GM23338 (cell line): ENCODE measurements around the gene COL6A3.

Experiments
- CREB1 ChIP-seq: fragments of 250-450 bp; sonication (Bioruptor Pico); IDR thresholded peaks from 2 replicates; pipeline ENCODE4 v1.5.0; 2020; ENCODE audit warnings: low read depth, mild to moderate bottlenecking, moderate library complexity
- CTCF ChIP-seq, 2 experiments: fragments of 200-600 bp in 1 of 2; sonication (generic) in 1 of 2; conservative IDR thresholded peaks; 2 replicates each; pipeline versions ENCODE4 v1.5.1 to v1.6.1; 2016 to 2017; ENCODE audit warnings: antibody characterized with exemption in 2 of 2, low read depth in 2 of 2, mild to moderate bottlenecking in 2 of 2, moderate library complexity in 1 of 2
- ETS1 ChIP-seq: IDR thresholded peaks from 2 replicates; pipeline ENCODE4 v1.6.1; 2016; ENCODE audit warnings: antibody characterized with exemption
- EZH2 ChIP-seq: fragments of 200-600 bp; sonication (generic); IDR thresholded peaks from one replicate; pipeline ENCODE4 v1.8.0; 2017; ENCODE audit warnings: antibody characterized with exemption, mild to moderate bottlenecking, low read depth; ENCODE audit not compliant: unreplicated experiment
- EZH2phosphoT487 ChIP-seq: fragments of 200-600 bp; sonication (generic); IDR thresholded peaks from one replicate; pipeline ENCODE4 v1.8.1; 2018; ENCODE audit warnings: antibody characterized with exemption; ENCODE audit not compliant: unreplicated experiment
- JUNB ChIP-seq: IDR thresholded peaks from one replicate; pipeline ENCODE4 v1.6.1; 2016; ENCODE audit warnings: antibody characterized with exemption; ENCODE audit not compliant: unreplicated experiment
- NANOG ChIP-seq: IDR thresholded peaks from 2 replicates; pipeline ENCODE4 v1.6.1; 2016; ENCODE audit warnings: antibody characterized with exemption, borderline replicate concordance
- POLR2AphosphoS5 ChIP-seq: IDR thresholded peaks from 2 replicates; pipeline ENCODE4 v1.6.1; 2016; ENCODE audit warnings: antibody characterized with exemption, low read depth
- REST ChIP-seq: IDR thresholded peaks from one replicate; pipeline ENCODE4 v1.6.1; 2018; ENCODE audit warnings: antibody characterized with exemption; ENCODE audit not compliant: unreplicated experiment
- STAT1 ChIP-seq: IDR thresholded peaks from one replicate; pipeline ENCODE4 v1.6.1; 2016; ENCODE audit warnings: antibody characterized with exemption; ENCODE audit not compliant: unreplicated experiment
- ZNF114 ChIP-seq: fragments of 250-450 bp; sonication (Bioruptor Pico); IDR thresholded peaks from 2 replicates; pipeline ENCODE4 v1.5.0; 2020; ENCODE audit warnings: mild to moderate bottlenecking, moderate library complexity
- ZNF331 ChIP-seq: fragments of 250-450 bp; sonication (Bioruptor Pico); IDR thresholded peaks from 2 replicates; pipeline ENCODE4 v1.5.0; 2020; ENCODE audit warnings: low read depth, mild to moderate bottlenecking, moderate library complexity
- ZNF462 ChIP-seq: fragments of 250-450 bp; sonication (Bioruptor Pico); IDR thresholded peaks from 2 replicates; pipeline ENCODE4 v1.5.0; 2020; ENCODE audit warnings: mild to moderate bottlenecking, moderate library complexity

- TF ChIP-seq CTCF (conservative IDR thresholded peaks at IDR 0.05; ENCODE audit: low read depth in 2 of 2) (no peak), EZH2 (no peak), ZNF462 (CRISPR knock-in tag) (no peak), ZNF331 (CRISPR knock-in tag) (no peak), REST (no peak), CREB1 (CRISPR knock-in tag) (no peak), JUNB (no peak), POLR2AphosphoS5 (no peak), NANOG (no peak), STAT1 (no peak), EZH2phosphoT487 (no peak), ETS1 (no peak), ZNF114 (CRISPR knock-in tag) (no peak)
Observed at GRCh38 chr2:237425320-237425719, 11.4 kb upstream of the COL6A3 start.
